CD14-positive monocyte (primary cell): ENCODE results near the gene MLH1. TPM values are rescaled to one million over a fixed set of nuclear protein-coding genes. Genes with fewer than 3 reads are reported as not detected.

Experiments used
- DNase-seq, 3 donors: peaks; one replicate each; pipeline ENCODE4 v3.0.0-alpha.2; 2011 to 2022
- H2AFZ ChIP-seq: 2 replicates; pipeline ENCODE4 v1.6.0; 2012; ENCODE audit warnings: mild to moderate bottlenecking, low read depth, low read length, inconsistent platforms; ENCODE audit not compliant: insufficient read depth, poor library complexity, severe bottlenecking
- H3K27ac ChIP-seq, 2 donors: 1 replicate in 1 of 2; 2 replicates in 1 of 2; pipeline ENCODE4 v1.5.1; 2012 to 2013; ENCODE audit warnings: low read length in 2 of 2, control low read depth in 1 of 2, inconsistent platforms in 1 of 2, low read depth in 1 of 2, mild to moderate bottlenecking in 1 of 2
- H3K27me3 ChIP-seq, 2 donors: one replicate each; pipeline versions ENCODE4 v1.6.0 to v1.6.1; 2011 to 2013; ENCODE audit warnings: low read length in 2 of 2; ENCODE audit not compliant: control insufficient read depth in 2 of 2, insufficient read depth in 2 of 2
- H3K36me3 ChIP-seq, 2 donors: replicated peaks in 1 of 2; 1 replicate in 1 of 2; 2 replicates in 1 of 2; pipeline versions ENCODE4 v1.5.1 to v1.6.1; 2012 to 2013; ENCODE audit warnings: low read length in 2 of 2, control low read depth in 1 of 2, inconsistent platforms in 1 of 2, mild to moderate bottlenecking in 1 of 2; ENCODE audit not compliant: insufficient read depth in 2 of 2, control insufficient read depth in 1 of 2
- H3K4me1 ChIP-seq, 2 donors: 1 replicate in 1 of 2; 2 replicates in 1 of 2; pipeline versions ENCODE4 v1.5.1 to v1.6.1; 2012 to 2013; ENCODE audit warnings: low read length in 2 of 2, control low read depth in 1 of 2, inconsistent platforms in 1 of 2, mild to moderate bottlenecking in 1 of 2, moderate library complexity in 1 of 2; ENCODE audit not compliant: insufficient read depth in 2 of 2, control insufficient read depth in 1 of 2
- H3K4me2 ChIP-seq: replicated peaks from 2 replicates; pipeline ENCODE3; 2012; ENCODE audit warnings: low read length, moderate library complexity, mild to moderate bottlenecking; ENCODE audit not compliant: poor library complexity, severe bottlenecking; ENCODE audit errors: extremely low read depth
- H3K4me3 ChIP-seq, 3 experiments: fragments of 200-600 bp in 1 of 3; sonication (generic) in 1 of 3; replicated peaks in 1 of 3; 1 replicate in 2 of 3; 2 replicates in 1 of 3; pipeline ENCODE4 v1.5.1; 2011 to 2013; ENCODE audit warnings: low read length in 3 of 3, mild to moderate bottlenecking in 3 of 3, control low read depth in 2 of 3, low read depth in 2 of 3, inconsistent platforms in 1 of 3, moderate library complexity in 1 of 3
- H3K79me2 ChIP-seq: 2 replicates; pipeline ENCODE4 v1.6.0; 2012; ENCODE audit warnings: mild to moderate bottlenecking, control low read depth, inconsistent platforms, low read length, moderate library complexity; ENCODE audit not compliant: insufficient read depth
- H3K9ac ChIP-seq: 2 replicates; pipeline ENCODE4 v1.6.0; 2017; ENCODE audit warnings: low read length, mild to moderate bottlenecking; ENCODE audit not compliant: insufficient read depth, poor library complexity, severe bottlenecking
- H3K9me3 ChIP-seq, 2 donors: replicated peaks in 1 of 2; 1 replicate in 1 of 2; 2 replicates in 1 of 2; pipeline versions ENCODE4 v1.5.1 to v1.6.1; 2012 to 2013; ENCODE audit warnings: low read length in 2 of 2, control low read depth in 1 of 2; ENCODE audit not compliant: control insufficient read depth in 1 of 2, insufficient read depth in 1 of 2
- H4K20me1 ChIP-seq: 2 replicates; pipeline ENCODE4 v1.6.0; 2012; ENCODE audit warnings: mild to moderate bottlenecking, low read length, control low read depth, moderate library complexity; ENCODE audit not compliant: insufficient read depth
- H3K27ac Mint-ChIP-seq, 7 donors: one replicate each; pipeline ENCODE4 v1.8.0; 2020; ENCODE audit warnings: mild to moderate bottlenecking in 7 of 7, mixed read lengths in 7 of 7, moderate library complexity in 6 of 7, inconsistent platforms in 2 of 7
- H3K27me3 Mint-ChIP-seq, 3 donors: one replicate each; pipeline ENCODE4 v1.8.0; 2021 to 2022; ENCODE audit warnings: low read depth in 3 of 3, mild to moderate bottlenecking in 3 of 3, mixed read lengths in 3 of 3, moderate library complexity in 3 of 3, inconsistent platforms in 1 of 3
- H3K36me3 Mint-ChIP-seq, 2 donors: one replicate each; pipeline ENCODE4 v1.8.0; 2020; ENCODE audit warnings: mixed read lengths in 2 of 2, inconsistent platforms in 1 of 2, mild to moderate bottlenecking in 1 of 2
- H3K4me1 Mint-ChIP-seq: one replicate; pipeline ENCODE4 v1.8.0; 2020; ENCODE audit warnings: mild to moderate bottlenecking, mixed read lengths
- H3K4me3 Mint-ChIP-seq, 2 donors: one replicate each; pipeline ENCODE4 v1.8.0; 2020; ENCODE audit warnings: mild to moderate bottlenecking in 2 of 2, mixed read lengths in 2 of 2, moderate library complexity in 1 of 2
- H3K9me3 Mint-ChIP-seq, 7 donors: one replicate each; pipeline ENCODE4 v1.8.0; 2020 to 2022; ENCODE audit warnings: mixed read lengths in 7 of 7, mild to moderate bottlenecking in 6 of 7, moderate library complexity in 6 of 7, inconsistent platforms in 2 of 7
- WGBS: methylation state at CpG from one replicate; pipeline ENCODE4 v1.1.5; 2013; ENCODE audit warnings: missing lambda C conversion rate; ENCODE audit not compliant: insufficient coverage; 5-methylcytosine and 5-hydroxymethylcytosine counted together
- intact Hi-C, 2 donors: fragments of 100-400 bp; cut with micrococcal nuclease; formaldehyde crosslinking; loops; one replicate each; pipeline versions ENCODE4 v1.15.0 to v1.15.1; 2023
- polyA plus RNA-seq, 3 donors: library from polyadenylated mRNA; depleted of rRNA in 1 of 3; unstranded in 2 of 3; stranded (reverse) in 1 of 3; fragments of 300-500 nt in 2 of 3; fragments of >200 nt in 1 of 3; fragmentation: Illumina TruSeq in 2 of 3; gene quantifications; 1 replicate in 2 of 3; 2 replicates in 1 of 3; pipeline ENCODE4 v1.2.3, GENCODE V29; 2012 to 2021
- TF ChIP-seq, protein P1 (sequence below): fragments of 200-600 bp; IDR thresholded peaks from one replicate; pipeline ENCODE4 v1.8.0; 2022; ENCODE audit warnings: antibody characterized with exemption, mild to moderate bottlenecking

The MLH1 gene
- polyA plus RNA-seq, 3 donors, result 13.7 to 19.7 (median 18.5) TPM

DNA sequence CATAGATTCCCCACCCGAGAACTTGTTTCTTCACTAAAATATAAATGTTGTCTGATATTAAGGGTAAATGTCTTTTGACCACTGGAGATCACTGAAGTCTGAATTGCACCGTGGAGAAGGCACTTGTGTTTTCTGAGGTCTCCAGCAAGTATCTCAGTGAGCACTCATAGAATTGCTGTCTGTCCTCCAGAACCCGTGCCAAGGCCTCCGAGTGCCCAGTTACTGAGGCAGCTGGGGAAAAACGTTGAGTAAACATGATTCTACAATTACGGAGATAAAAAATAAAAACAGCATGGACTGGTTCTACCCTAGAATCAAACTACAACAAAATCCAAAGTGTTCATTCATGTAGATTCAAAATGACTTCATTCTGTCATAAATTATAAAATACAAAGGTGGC is 60.0 kb downstream of the MLH1 start:
- H3K27ac Mint-ChIP-seq, result no peak overlapping the region
- H3K27ac ChIP-seq, result no peak overlapping the region
- H3K9me3 ChIP-seq, result no peaks in the 10 kb centered on the region
- H4K20me1 ChIP-seq, result no peaks in the 10 kb centered on the region
- H3K36me3 ChIP-seq, result peaks cover 88 to 99% of the 10 kb centered on the region in 2 donors
- no peak overlapping the region for H3K4me3 ChIP-seq
- peaks cover 3% of the 10 kb centered on the region for H3K4me1 Mint-ChIP-seq
- WGBS, result 96% methylated on average over 3 of the region's 6 CpGs
- no peak overlapping the region for H3K4me2 ChIP-seq
- H3K79me2 ChIP-seq, result no peaks in the 10 kb centered on the region
- no peak overlapping the region for H3K4me3 Mint-ChIP-seq
- no peak overlapping the region for H2AFZ ChIP-seq
- H3K4me1 ChIP-seq, result no peaks in the 10 kb centered on the region
- peaks cover 0 to 2% (median 0%) of the 10 kb centered on the region in 3 donors for H3K27me3 Mint-ChIP-seq
- H3K9me3 Mint-ChIP-seq, result no peaks in the 10 kb centered on the region
- peaks cover 85 to 96% of the 10 kb centered on the region in 2 donors for H3K36me3 Mint-ChIP-seq
- intact Hi-C loops, result no loop called here
- TF ChIP-seq, protein P1, sequence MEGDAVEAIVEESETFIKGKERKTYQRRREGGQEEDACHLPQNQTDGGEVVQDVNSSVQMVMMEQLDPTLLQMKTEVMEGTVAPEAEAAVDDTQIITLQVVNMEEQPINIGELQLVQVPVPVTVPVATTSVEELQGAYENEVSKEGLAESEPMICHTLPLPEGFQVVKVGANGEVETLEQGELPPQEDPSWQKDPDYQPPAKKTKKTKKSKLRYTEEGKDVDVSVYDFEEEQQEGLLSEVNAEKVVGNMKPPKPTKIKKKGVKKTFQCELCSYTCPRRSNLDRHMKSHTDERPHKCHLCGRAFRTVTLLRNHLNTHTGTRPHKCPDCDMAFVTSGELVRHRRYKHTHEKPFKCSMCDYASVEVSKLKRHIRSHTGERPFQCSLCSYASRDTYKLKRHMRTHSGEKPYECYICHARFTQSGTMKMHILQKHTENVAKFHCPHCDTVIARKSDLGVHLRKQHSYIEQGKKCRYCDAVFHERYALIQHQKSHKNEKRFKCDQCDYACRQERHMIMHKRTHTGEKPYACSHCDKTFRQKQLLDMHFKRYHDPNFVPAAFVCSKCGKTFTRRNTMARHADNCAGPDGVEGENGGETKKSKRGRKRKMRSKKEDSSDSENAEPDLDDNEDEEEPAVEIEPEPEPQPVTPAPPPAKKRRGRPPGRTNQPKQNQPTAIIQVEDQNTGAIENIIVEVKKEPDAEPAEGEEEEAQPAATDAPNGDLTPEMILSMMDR, result no peak
- no peaks in the 10 kb centered on the region for H3K27me3 ChIP-seq
- no peak for DNase-seq
- H3K9ac ChIP-seq, result no peak overlapping the region

DNA sequence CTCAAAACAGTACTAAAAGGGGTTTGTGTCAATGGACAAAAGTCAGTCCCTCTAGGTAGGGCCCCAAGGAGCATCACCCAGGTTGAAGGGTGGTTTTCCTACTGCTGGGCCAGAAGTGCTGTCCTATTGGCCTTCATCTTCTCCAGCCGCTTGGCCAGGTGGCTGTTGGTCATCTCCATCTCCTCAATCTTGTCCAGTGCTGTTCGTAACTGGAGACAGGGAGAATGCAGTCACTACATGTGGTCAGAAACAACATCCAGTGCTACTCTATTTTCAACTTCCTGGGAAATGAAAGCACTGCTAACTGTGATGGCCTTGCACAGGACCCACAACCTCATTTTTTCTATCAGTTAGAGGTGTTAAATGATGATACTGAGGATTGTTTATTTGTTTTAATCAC is 60.4 kb downstream of the MLH1 start:
- Mint-ChIP-seq H3K27me3 (peaks cover 0 to 2% (median 0%) of the 10 kb centered on the region in 3 donors), H3K36me3 (peaks cover 83 to 96% of the 10 kb centered on the region in 2 donors), H3K9me3 (no peaks in the 10 kb centered on the region), H3K27ac (no peak overlapping the region), H3K4me1 (peaks cover 3% of the 10 kb centered on the region), H3K4me3 (no peak overlapping the region)
- H2AFZ ChIP-seq, result no peak overlapping the region
- H3K27me3 ChIP-seq, result no peaks in the 10 kb centered on the region
- no peaks in the 10 kb centered on the region for H3K4me1 ChIP-seq
- no peak overlapping the region for H3K9ac ChIP-seq
- no peak overlapping the region for H3K4me2 ChIP-seq
- intact Hi-C loops, result no loop called here
- H3K9me3 ChIP-seq, result no peaks in the 10 kb centered on the region
- TF ChIP-seq, protein P1, result no peak
- no peaks in the 10 kb centered on the region for H4K20me1 ChIP-seq
- no peak for DNase-seq
- peaks cover 88 to 99% of the 10 kb centered on the region in 2 donors for H3K36me3 ChIP-seq
- no peak overlapping the region for H3K27ac ChIP-seq
- H3K4me3 ChIP-seq, result no peak overlapping the region
- WGBS, result 100% methylated on average over 2 of the region's 2 CpGs
- H3K79me2 ChIP-seq, result no peaks in the 10 kb centered on the region
